Mesodermal cell (in vitro differentiated cells): ENCODE measurements around the gene ALDH3B1.
"Not testable (repeated sequence)": the region's sequence is repeated elsewhere in the genome, so short reads cannot be mapped to it uniquely, and the experiment has no call there.

Experiments used
- H3K27ac ChIP-seq: 2 replicates; pipeline ENCODE4 v1.7.0; 2013; ENCODE audit warnings: mild to moderate bottlenecking, low read depth, low read length, moderate library complexity; ENCODE audit not compliant: severe bottlenecking
- H3K36me3 ChIP-seq: 2 replicates; pipeline ENCODE4 v1.7.1; 2013; ENCODE audit warnings: mild to moderate bottlenecking, low read length, moderate library complexity; ENCODE audit not compliant: control insufficient read depth, insufficient read depth
- H3K4me1 ChIP-seq: one replicate; pipeline ENCODE4 v1.7.1; 2013; ENCODE audit warnings: mild to moderate bottlenecking, low read length; ENCODE audit not compliant: insufficient read depth, control insufficient read depth, poor library complexity, severe bottlenecking
- H3K4me3 ChIP-seq: 2 replicates; pipeline ENCODE4 v1.7.0; 2013; ENCODE audit warnings: low read length, control low read depth, mild to moderate bottlenecking; ENCODE audit not compliant: insufficient read depth, poor library complexity, severe bottlenecking; ENCODE audit errors: extremely low read depth
- H3K9me3 ChIP-seq: 2 replicates; pipeline ENCODE4 v1.7.1; 2013; ENCODE audit warnings: mild to moderate bottlenecking, low read length, moderate library complexity; ENCODE audit not compliant: control insufficient read depth
- WGBS, 2 experiments: methylation state at CpG; one replicate each; pipeline ENCODE4 v1.1.5; 2013; ENCODE audit warnings: missing lambda C conversion rate in 2 of 2; ENCODE audit not compliant: insufficient coverage in 2 of 2; 5-methylcytosine and 5-hydroxymethylcytosine counted together

The ALDH3B1 gene

GRCh38 chr11:67985302-67985701 lies 24.8 kb upstream of the ALDH3B1 start:
- H3K4me3 ChIP-seq, H3K27ac ChIP-seq, H3K36me3 ChIP-seq, H3K4me1 ChIP-seq, H3K9me3 ChIP-seq: not testable (repeated sequence)
- no CpG with 5 or more reads among the region's 6 CpGs for WGBS, 2 experiments

- not testable (repeated sequence) for H3K4me1 ChIP-seq, H3K4me3 ChIP-seq, H3K9me3 ChIP-seq, H3K27ac ChIP-seq, H3K36me3 ChIP-seq
- 4 to 21% methylated on average over 25 to 31 of the region's 58 CpGs for WGBS, 2 experiments
These were observed 19.4 kb upstream of the ALDH3B1 start for GRCh38 chr11:67990546-67991346.

- WGBS, 2 experiments = 10 to 12% methylated on average over 14 to 23 of the region's 70 CpGs
- not testable (repeated sequence) for H3K4me3 ChIP-seq, H3K36me3 ChIP-seq, H3K4me1 ChIP-seq, H3K27ac ChIP-seq, H3K9me3 ChIP-seq
These were observed 18.6 kb upstream of the ALDH3B1 start for GRCh38 chr11:67991347-67992121.

DNA sequence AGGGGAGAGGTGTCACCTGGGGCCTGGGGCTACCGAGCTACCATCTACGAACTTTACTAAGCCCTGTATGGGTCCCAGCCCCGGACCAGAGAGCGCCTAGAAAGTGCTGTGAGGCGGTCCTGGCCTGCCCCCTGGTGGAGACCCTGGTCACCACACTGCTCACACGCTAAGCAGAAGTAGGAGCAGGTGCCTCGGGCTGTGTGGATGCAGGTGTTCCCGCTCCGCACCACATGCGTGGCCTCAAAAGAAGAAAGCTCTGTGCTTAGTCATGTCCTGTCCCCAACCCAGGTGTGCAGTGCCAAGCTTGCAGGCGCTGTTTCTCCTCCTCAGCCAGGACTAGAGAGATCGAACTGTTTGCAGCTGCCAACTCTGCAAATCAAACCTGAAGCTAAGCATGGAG lies 16.3 kb upstream of the ALDH3B1 start:
- not testable (repeated sequence) for H3K4me1 ChIP-seq, H3K9me3 ChIP-seq, H3K36me3 ChIP-seq, H3K27ac ChIP-seq, H3K4me3 ChIP-seq
- 23 to 38% methylated on average over 6 to 8 of the region's 12 CpGs for WGBS, 2 experiments

GRCh38 chr11:67994387-67994786 lies 15.7 kb upstream of the ALDH3B1 start:
- not testable (repeated sequence) for H3K27ac ChIP-seq, H3K36me3 ChIP-seq, H3K9me3 ChIP-seq, H3K4me3 ChIP-seq, H3K4me1 ChIP-seq
- 85 to 92% methylated on average over 5 of the region's 5 CpGs for WGBS, 2 experiments

GRCh38 chr11:67995129-67995528 lies 15.0 kb upstream of the ALDH3B1 start:
- WGBS, 2 experiments = 90 to 97% methylated on average over 2 to 3 of the region's 3 CpGs
- H3K4me1 ChIP-seq, H3K27ac ChIP-seq, H3K9me3 ChIP-seq, H3K36me3 ChIP-seq, H3K4me3 ChIP-seq: not testable (repeated sequence)

DNA sequence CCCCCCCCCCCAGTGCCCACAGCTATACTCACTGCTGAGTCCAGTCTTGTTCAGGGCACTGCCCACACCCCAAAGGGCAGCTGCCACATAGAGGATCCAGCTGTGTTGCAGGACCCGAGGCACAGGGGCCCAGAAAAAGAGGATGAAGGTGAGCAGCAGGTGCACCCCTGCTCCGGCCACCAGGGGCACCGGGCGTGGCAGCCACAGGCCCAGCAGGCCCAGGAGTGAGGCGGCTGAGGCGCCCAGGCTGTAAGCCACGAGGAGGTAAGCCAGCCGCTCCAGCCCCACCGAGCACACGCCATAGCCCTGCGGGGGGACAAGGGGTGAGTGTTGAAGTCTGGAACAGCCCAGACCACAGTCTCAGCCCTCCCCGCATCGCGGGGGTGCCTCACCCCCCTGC lies 14.5 kb upstream of the ALDH3B1 start:
- not testable (repeated sequence) for H3K36me3 ChIP-seq, H3K4me3 ChIP-seq, H3K27ac ChIP-seq, H3K4me1 ChIP-seq, H3K9me3 ChIP-seq
- WGBS, 2 experiments = 100% methylated on average over 2 of the region's 14 CpGs; no CpG with 5 or more reads in 1 of the 2 experiments

DNA sequence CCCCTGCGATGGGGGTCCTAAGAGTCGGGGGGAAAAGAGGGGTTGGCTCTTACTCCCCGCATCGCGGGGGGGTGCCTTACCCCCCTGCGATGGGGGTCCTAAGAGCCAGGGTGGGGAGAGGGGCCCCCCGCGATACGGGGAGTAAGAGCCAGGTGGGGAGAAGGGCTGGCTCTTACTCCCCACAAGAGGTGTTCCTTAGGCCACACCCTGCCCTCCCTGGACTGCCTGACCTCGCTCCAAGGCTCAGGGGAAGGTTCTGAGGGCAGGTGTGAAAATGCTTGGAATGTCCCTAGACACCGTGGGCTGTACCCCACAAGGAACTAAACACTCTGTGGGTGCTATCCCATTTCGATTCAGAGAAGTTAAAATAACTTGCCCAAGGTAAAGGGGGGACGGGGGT lies 14.1 kb upstream of the ALDH3B1 start:
- WGBS, 2 experiments = 90 to 96% methylated on average over 5 to 6 of the region's 13 CpGs
- Histone ChIP-seq H3K9me3 (no peaks in the 10 kb centered on the region), H3K36me3 (no peaks in the 10 kb centered on the region), H3K27ac (no peak overlapping the region), H3K4me1 (no peaks in the 10 kb centered on the region), H3K4me3 (no peak overlapping the region)

GRCh38 chr11:67996622-67997474 lies 13.3 kb upstream of the ALDH3B1 start:
- H3K4me1 ChIP-seq = no peaks in the 10 kb centered on the region
- H3K9me3 ChIP-seq = no peaks in the 10 kb centered on the region
- no peak overlapping the region for H3K4me3 ChIP-seq
- WGBS, 2 experiments = 79 to 84% methylated on average over 38 to 40 of the region's 41 CpGs
- no peaks in the 10 kb centered on the region for H3K36me3 ChIP-seq
- no peak overlapping the region for H3K27ac ChIP-seq

GRCh38 chr11:67997475-67997921 lies 12.6 kb upstream of the ALDH3B1 start:
- 93 to 95% methylated on average over 25 to 29 of the region's 29 CpGs for WGBS, 2 experiments
- H3K9me3 ChIP-seq = no peaks in the 10 kb centered on the region
- H3K27ac ChIP-seq = no peak overlapping the region
- H3K36me3 ChIP-seq = no peaks in the 10 kb centered on the region
- H3K4me3 ChIP-seq = no peak overlapping the region
- no peaks in the 10 kb centered on the region for H3K4me1 ChIP-seq
